OCI-LY3 (cell line): Measurements from ENCODE around the gene TANGO6.

Source experiments
- H2AFZ ChIP-seq: fragments of 200-600, 300-600 bp; shearing (Covaris generic); 2 replicates; pipeline ENCODE4 v1.6.0; 2014; ENCODE audit warnings: antibody characterized with exemption, low read depth, low read length
- H3K27ac ChIP-seq: fragments of 200-600, 300-600 bp; sonication (generic); 2 replicates; pipeline ENCODE4 v1.5.1; 2014; ENCODE audit warnings: mild to moderate bottlenecking, low read length, moderate library complexity, mixed read lengths
- H3K27me3 ChIP-seq: fragments of 200-600, 300-600 bp; sonication (generic); 2 replicates; pipeline ENCODE4 v1.6.1; 2014; ENCODE audit warnings: low read depth, low read length, mixed read lengths
- H3K36me3 ChIP-seq: fragments of 200-600, 300-600 bp; sonication (generic); replicated peaks from 2 replicates; pipeline ENCODE3; 2014; ENCODE audit warnings: low read depth, low read length, mixed read lengths
- H3K4me1 ChIP-seq: fragments of 300-600, 200-600 bp; sonication (generic); 2 replicates; pipeline ENCODE4 v1.6.1; 2014; ENCODE audit warnings: low read length, mixed read lengths
- H3K4me2 ChIP-seq: fragments of 200-600, 300-600 bp; sonication (generic); 2 replicates; pipeline ENCODE4 v1.6.1; 2014; ENCODE audit warnings: low read length, mixed read lengths
- H3K4me3 ChIP-seq: fragments of 300-600, 200-600 bp; sonication (generic); 2 replicates; pipeline ENCODE4 v1.5.1; 2014; ENCODE audit warnings: antibody characterized with exemption, mild to moderate bottlenecking, low read length, moderate library complexity
- H3K79me2 ChIP-seq: fragments of 300-600, 200-600 bp; shearing (Covaris generic); 2 replicates; pipeline ENCODE4 v1.6.1; 2014; ENCODE audit warnings: mild to moderate bottlenecking, low read length, mixed read lengths
- H3K9ac ChIP-seq: fragments of 300-600, 200-600 bp; shearing (Covaris generic); 2 replicates; pipeline ENCODE4 v1.6.0; 2014; ENCODE audit warnings: mild to moderate bottlenecking, low read length, moderate library complexity
- H3K9me3 ChIP-seq: fragments of 200-600, 300-600 bp; shearing (Covaris generic); 2 replicates; pipeline ENCODE4 v1.6.1; 2014; ENCODE audit warnings: low read length, mixed read lengths; ENCODE audit not compliant: insufficient read depth
- H4K20me1 ChIP-seq: fragments of 200-600, 300-600 bp; sonication (generic); 2 replicates; pipeline ENCODE4 v1.6.1; 2016; ENCODE audit warnings: low read length, mixed read lengths; ENCODE audit not compliant: insufficient read depth
- CTCF ChIP-seq: fragments of 200-600, 300-600 bp; sonication (generic); IDR thresholded peaks from 2 replicates; pipeline ENCODE4 v1.5.1; 2014; ENCODE audit warnings: antibody characterized with exemption, low read length, low read depth
- EZH2phosphoT487 ChIP-seq: fragments of 200-600 bp; shearing (Covaris generic); IDR thresholded peaks from 2 replicates; pipeline ENCODE4 v1.6.1; 2018; ENCODE audit warnings: antibody characterized with exemption, mixed run types, low read depth

Gene TANGO6

DNA sequence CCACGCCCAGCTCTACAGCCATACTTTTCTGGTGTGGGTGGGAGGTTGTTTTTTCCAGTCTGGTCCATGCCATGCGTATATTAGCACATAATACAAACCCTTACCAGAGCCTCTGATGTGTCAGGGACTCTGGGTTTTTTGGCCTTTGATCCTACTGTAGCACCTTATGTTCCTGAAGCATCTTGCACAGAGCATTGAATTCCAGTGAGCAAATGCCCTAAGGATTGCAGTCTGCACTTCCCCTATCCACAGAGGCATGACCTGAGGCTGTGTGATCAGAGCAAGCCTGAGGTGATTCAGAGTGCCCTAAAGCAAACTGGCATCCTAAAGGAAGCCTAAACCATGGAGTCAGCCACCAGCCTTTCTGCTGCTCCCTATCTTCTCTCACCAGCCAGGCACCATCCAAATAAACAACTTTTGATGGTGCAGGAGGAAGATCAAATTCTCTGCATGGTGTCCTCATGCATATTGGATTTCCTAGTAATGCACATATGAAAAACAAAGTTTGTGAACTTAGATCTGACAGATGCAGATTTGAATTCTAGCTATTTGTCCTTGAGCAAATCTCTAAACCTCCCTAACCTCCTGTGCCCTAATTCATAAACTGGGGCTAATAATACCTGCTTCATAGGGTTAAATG lies 220.9 kb downstream of the TANGO6 start:
- H3K27ac ChIP-seq = no peak overlapping the region
- no peaks in the 10 kb centered on the region for H3K27me3 ChIP-seq
- H3K9me3 ChIP-seq = no peaks in the 10 kb centered on the region
- H2AFZ ChIP-seq = no peak overlapping the region
- H3K9ac ChIP-seq = no peak overlapping the region
- no peaks in the 10 kb centered on the region for H3K36me3 ChIP-seq
- TF ChIP-seq CTCF (no peak), EZH2phosphoT487 (no peak)
- no peaks in the 10 kb centered on the region for H4K20me1 ChIP-seq
- no peaks in the 10 kb centered on the region for H3K4me1 ChIP-seq
- H3K4me2 ChIP-seq = no peak overlapping the region
- no peak overlapping the region for H3K4me3 ChIP-seq
- H3K79me2 ChIP-seq = no peaks in the 10 kb centered on the region

- Histone ChIP-seq H3K4me2 (no peak overlapping the region), H3K79me2 (no peaks in the 10 kb centered on the region)
These were observed 221.5 kb downstream of the TANGO6 start for GRCh38 chr16:69064764-69065313.

DNA sequence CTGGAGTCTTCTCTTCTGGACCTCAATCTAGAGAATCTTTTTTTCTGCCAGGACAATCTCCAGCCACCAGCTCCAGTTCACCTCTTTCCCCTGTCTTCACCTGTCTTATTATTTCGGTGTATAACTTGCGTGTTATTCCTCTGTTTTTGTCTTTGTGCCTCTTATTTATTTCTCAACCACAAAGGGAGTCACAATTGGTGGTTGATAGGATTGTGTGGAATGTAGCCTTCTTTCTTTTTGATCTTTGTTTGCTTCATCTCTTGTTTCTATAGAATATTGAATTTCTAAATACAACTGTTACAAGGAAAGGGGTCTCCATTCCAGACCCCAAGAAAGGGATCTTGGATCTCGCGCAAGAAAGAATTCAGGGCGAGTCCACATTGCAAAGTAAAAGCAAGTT lies 226.2 kb downstream of the TANGO6 start:
- Histone ChIP-seq H3K27ac (no peak overlapping the region), H3K9ac (no peak overlapping the region), H3K9me3 (no peaks in the 10 kb centered on the region), H3K4me3 (no peak overlapping the region), H3K36me3 (no peaks in the 10 kb centered on the region), H3K27me3 (no peaks in the 10 kb centered on the region), H3K79me2 (no peaks in the 10 kb centered on the region), H2AFZ (no peak overlapping the region), H3K4me2 (no peak overlapping the region), H3K4me1 (no peaks in the 10 kb centered on the region), H4K20me1 (no peaks in the 10 kb centered on the region)
- TF ChIP-seq CTCF (no peak), EZH2phosphoT487 (no peak)

More at GRCh38 chr16:69064764-69065313, 221.5 kb downstream of the TANGO6 start:
- Histone ChIP-seq H3K27ac (no peak overlapping the region), H4K20me1 (no peaks in the 10 kb centered on the region), H3K36me3 (no peaks in the 10 kb centered on the region), H3K4me3 (no peak overlapping the region), H3K9ac (no peak overlapping the region), H3K27me3 (no peaks in the 10 kb centered on the region), H3K4me1 (no peaks in the 10 kb centered on the region), H3K9me3 (no peaks in the 10 kb centered on the region), H2AFZ (no peak overlapping the region)
- TF ChIP-seq EZH2phosphoT487 = no peak

DNA sequence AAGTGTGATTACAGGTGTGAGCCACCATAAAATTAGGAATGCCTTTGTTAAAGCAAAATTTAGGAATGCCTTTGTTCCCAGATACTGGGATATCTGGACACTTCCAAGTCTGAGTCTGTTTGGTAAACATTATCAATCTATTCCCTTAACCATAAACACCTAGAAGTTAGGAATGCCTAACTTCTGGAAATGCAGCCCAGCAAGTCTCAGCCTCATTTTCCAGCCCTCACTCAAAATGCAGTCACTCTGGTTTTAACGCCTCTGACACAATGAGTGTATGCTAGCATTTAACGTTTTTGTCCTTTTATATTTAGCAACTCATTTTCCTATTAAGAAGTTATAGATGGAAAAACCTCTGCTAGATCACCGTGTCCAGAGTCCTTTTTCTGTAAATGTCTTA lies 227.7 kb downstream of the TANGO6 start:
- Histone ChIP-seq H3K4me1 (no peaks in the 10 kb centered on the region), H3K4me3 (no peak overlapping the region), H3K9ac (no peak overlapping the region), H3K36me3 (no peaks in the 10 kb centered on the region), H2AFZ (no peak overlapping the region), H3K4me2 (no peak overlapping the region), H3K27ac (no peak overlapping the region), H3K9me3 (no peaks in the 10 kb centered on the region), H3K27me3 (no peaks in the 10 kb centered on the region), H4K20me1 (no peaks in the 10 kb centered on the region), H3K79me2 (no peaks in the 10 kb centered on the region)
- no peak for TF ChIP-seq EZH2phosphoT487

- Histone ChIP-seq H3K36me3 (no peaks in the 10 kb centered on the region), H3K79me2 (no peaks in the 10 kb centered on the region), H3K4me1 (no peaks in the 10 kb centered on the region), H3K27ac (no peak overlapping the region), H4K20me1 (no peaks in the 10 kb centered on the region), H2AFZ (no peak overlapping the region), H3K9ac (no peak overlapping the region), H3K9me3 (no peaks in the 10 kb centered on the region), H3K4me3 (no peak overlapping the region), H3K4me2 (no peak overlapping the region), H3K27me3 (no peaks in the 10 kb centered on the region)
- TF ChIP-seq EZH2phosphoT487 (no peak), CTCF (no peak)
These were observed 229.3 kb downstream of the TANGO6 start for GRCh38 chr16:69072640-69072974.
